ENCODE measurements around the gene ZNRF2. TPM values are rescaled to one million over a fixed set of nuclear protein-coding genes. Genes with fewer than 3 reads are reported as not detected.

ZNRF2 gene
- total and polyA plus RNA-seq, 2 donors (not counting 3 experiments of a cell fraction or from before 2014, with no cell fraction given): 1.4 to 5.9 TPM

DNA sequence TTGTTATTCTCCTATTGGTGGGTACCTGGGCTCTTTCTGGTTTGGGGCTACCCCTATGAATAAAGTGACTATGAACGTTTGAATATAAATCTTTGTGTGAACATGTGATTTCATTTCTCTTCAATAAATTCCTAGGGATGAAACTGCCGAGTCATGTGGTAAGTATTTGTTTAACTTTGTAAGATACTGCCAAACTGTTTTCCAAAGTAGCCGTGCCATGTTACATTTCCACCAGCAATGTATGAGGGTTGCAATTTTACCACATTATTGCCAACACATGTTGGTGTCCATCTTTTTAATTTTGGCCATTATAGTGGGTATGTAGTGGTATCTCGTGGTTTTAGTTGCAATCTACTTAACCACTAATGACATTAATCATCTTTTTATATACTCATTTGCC, 94.7 kb downstream of the ZNRF2 start:
- H3K27ac ChIP-seq (ENCODE audit: insufficient read depth, low read depth, low read length): no peak overlapping the region
- H4K20me1 ChIP-seq (replicated peaks; ENCODE audit: control insufficient read depth, extremely low read depth, insufficient read depth, low read length): no peaks in the 10 kb centered on the region
- no peaks in the 10 kb centered on the region for H3K9me3 ChIP-seq (replicated peaks; ENCODE audit: control insufficient read depth, insufficient read depth, low read length)
- no peak for TF ChIP-seq POLR2A (IDR thresholded peaks at IDR 0.05; ENCODE audit: low read depth, low read length)
- H3K79me2 ChIP-seq (ENCODE audit: control insufficient read depth, insufficient read depth, low read length): no peaks in the 10 kb centered on the region
- POLR2A ChIA-PET: no interaction called here
- H3K36me3 ChIP-seq (ENCODE audit: control insufficient read depth in 2 of 2, extremely low read depth in 1 of 2, insufficient read depth in 2 of 2, low read length in 2 of 2): no peaks in the 10 kb centered on the region
- no peaks in the 10 kb centered on the region for H3K27me3 ChIP-seq (ENCODE audit: control insufficient read depth in 2 of 2, insufficient read depth in 2 of 2, low read length in 2 of 2)
- H3K4me2 ChIP-seq (ENCODE audit: insufficient read depth, low read length): no peak overlapping the region
- no peak overlapping the region for H3K4me3 ChIP-seq (replicated peaks in 1 of 3; ENCODE audit: insufficient read depth in 1 of 3, low read depth in 1 of 3, low read length in 3 of 3)
- H3K4me1 ChIP-seq (ENCODE audit: control insufficient read depth, extremely low read depth, insufficient read depth, low read length): no peaks in the 10 kb centered on the region
- CTCF ChIA-PET: no interaction called here
- intact Hi-C loops (cut with micrococcal nuclease): no loop called here
- no peak overlapping the region for H3K9ac ChIP-seq (replicated peaks; ENCODE audit: extremely low read depth, insufficient read depth, low read length)
- no peak overlapping the region for H2AFZ ChIP-seq (ENCODE audit: low read depth, low read length)
- no TSS peak for BruUV-seq (replicated peaks)
- DNase-seq (ENCODE audit: low read depth, low spot score): no peak
- dilution Hi-C loops (cut with MboI; ENCODE audit: extremely low pct_ligation_motif_present, low sequenced_read_pairs): no loop called here
- H3K9me1 ChIP-seq (replicated peaks; ENCODE audit: control insufficient read depth, extremely low read depth, insufficient read depth, low read length): no peaks in the 10 kb centered on the region
- no peak for FAIRE-seq

DNA sequence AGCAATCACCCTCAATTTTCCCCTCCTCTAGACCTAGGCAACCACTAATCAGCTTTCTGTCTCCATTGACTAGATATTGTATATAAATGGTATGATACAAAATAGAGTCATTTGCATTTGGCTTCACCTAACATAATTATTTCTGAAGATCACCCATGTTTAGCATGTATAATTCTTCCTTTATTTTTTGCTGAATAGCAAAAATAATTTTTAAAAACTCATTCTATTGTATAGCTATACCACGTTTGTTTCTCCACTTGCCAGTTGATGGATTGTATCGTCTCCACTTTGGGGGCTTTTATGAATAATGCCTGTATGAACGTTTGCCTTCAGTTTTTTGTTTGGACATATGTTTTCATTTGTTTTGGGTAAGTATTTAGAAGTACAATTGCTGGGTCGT, 95.3 kb downstream of the ZNRF2 start:
- Histone ChIP-seq H3K36me3 (ENCODE audit: control insufficient read depth in 2 of 2, extremely low read depth in 1 of 2, insufficient read depth in 2 of 2, low read length in 2 of 2) (no peaks in the 10 kb centered on the region), H3K4me2 (ENCODE audit: insufficient read depth, low read length) (no peak overlapping the region), H2AFZ (ENCODE audit: low read depth, low read length) (no peak overlapping the region), H3K79me2 (ENCODE audit: control insufficient read depth, insufficient read depth, low read length) (no peaks in the 10 kb centered on the region), H3K27ac (ENCODE audit: insufficient read depth, low read depth, low read length) (no peak overlapping the region), H3K9me1 (replicated peaks; ENCODE audit: control insufficient read depth, extremely low read depth, insufficient read depth, low read length) (no peaks in the 10 kb centered on the region), H4K20me1 (replicated peaks; ENCODE audit: control insufficient read depth, extremely low read depth, insufficient read depth, low read length) (no peaks in the 10 kb centered on the region), H3K4me1 (ENCODE audit: control insufficient read depth, extremely low read depth, insufficient read depth, low read length) (no peaks in the 10 kb centered on the region), H3K9me3 (replicated peaks; ENCODE audit: control insufficient read depth, insufficient read depth, low read length) (no peaks in the 10 kb centered on the region), H3K27me3 (ENCODE audit: control insufficient read depth in 2 of 2, insufficient read depth in 2 of 2, low read length in 2 of 2) (no peaks in the 10 kb centered on the region), H3K9ac (replicated peaks; ENCODE audit: extremely low read depth, insufficient read depth, low read length) (no peak overlapping the region), H3K4me3 (replicated peaks in 1 of 3; ENCODE audit: insufficient read depth in 1 of 3, low read depth in 1 of 3, low read length in 3 of 3) (no peak overlapping the region)
- BruUV-seq (replicated peaks): no TSS peak
- intact Hi-C loops (cut with micrococcal nuclease) (no loop called here), dilution Hi-C loops (cut with MboI; ENCODE audit: extremely low pct_ligation_motif_present, low sequenced_read_pairs) (no loop called here)
- ChIA-PET CTCF (no interaction called here), POLR2A (no interaction called here)
- DNase-seq (ENCODE audit: low read depth, low spot score): no peak
- no peak for FAIRE-seq
- TF ChIP-seq MYC (IDR thresholded peaks at IDR 0.05; ENCODE audit: low read depth, low read length): no peak
- no peak for TF ChIP-seq EZH2 (IDR thresholded peaks at IDR 0.05; ENCODE audit: borderline replicate concordance, low read depth, low read length, severe bottlenecking)

Data from endothelial cell of umbilical vein (primary cell).